ENCODE measurements around the gene KIAA1755.

Gene KIAA1755

GRCh38 chr20:38216201-38216600 is 44.3 kb downstream of the KIAA1755 start:
- Histone ChIP-seq H3K36me3 (no peaks in the 10 kb centered on the region), H3K4me3 (ENCODE audit: low read depth in 1 of 2, low read length in 1 of 2) (no peak overlapping the region), H3K27ac (no peak overlapping the region), H3K4me1 (ENCODE audit: control insufficient read depth in 1 of 2, insufficient read depth in 1 of 2, low read depth in 1 of 2, low read length in 1 of 2) (peaks cover 9 to 10% of the 10 kb centered on the region in 2 experiments), H3K9me3 (no peaks in the 10 kb centered on the region), H3K27me3 (peaks cover 5% of the 10 kb centered on the region)
- TF ChIP-seq, protein P1, sequence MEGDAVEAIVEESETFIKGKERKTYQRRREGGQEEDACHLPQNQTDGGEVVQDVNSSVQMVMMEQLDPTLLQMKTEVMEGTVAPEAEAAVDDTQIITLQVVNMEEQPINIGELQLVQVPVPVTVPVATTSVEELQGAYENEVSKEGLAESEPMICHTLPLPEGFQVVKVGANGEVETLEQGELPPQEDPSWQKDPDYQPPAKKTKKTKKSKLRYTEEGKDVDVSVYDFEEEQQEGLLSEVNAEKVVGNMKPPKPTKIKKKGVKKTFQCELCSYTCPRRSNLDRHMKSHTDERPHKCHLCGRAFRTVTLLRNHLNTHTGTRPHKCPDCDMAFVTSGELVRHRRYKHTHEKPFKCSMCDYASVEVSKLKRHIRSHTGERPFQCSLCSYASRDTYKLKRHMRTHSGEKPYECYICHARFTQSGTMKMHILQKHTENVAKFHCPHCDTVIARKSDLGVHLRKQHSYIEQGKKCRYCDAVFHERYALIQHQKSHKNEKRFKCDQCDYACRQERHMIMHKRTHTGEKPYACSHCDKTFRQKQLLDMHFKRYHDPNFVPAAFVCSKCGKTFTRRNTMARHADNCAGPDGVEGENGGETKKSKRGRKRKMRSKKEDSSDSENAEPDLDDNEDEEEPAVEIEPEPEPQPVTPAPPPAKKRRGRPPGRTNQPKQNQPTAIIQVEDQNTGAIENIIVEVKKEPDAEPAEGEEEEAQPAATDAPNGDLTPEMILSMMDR (IDR thresholded peaks at IDR 0.05), result no peak

DNA sequence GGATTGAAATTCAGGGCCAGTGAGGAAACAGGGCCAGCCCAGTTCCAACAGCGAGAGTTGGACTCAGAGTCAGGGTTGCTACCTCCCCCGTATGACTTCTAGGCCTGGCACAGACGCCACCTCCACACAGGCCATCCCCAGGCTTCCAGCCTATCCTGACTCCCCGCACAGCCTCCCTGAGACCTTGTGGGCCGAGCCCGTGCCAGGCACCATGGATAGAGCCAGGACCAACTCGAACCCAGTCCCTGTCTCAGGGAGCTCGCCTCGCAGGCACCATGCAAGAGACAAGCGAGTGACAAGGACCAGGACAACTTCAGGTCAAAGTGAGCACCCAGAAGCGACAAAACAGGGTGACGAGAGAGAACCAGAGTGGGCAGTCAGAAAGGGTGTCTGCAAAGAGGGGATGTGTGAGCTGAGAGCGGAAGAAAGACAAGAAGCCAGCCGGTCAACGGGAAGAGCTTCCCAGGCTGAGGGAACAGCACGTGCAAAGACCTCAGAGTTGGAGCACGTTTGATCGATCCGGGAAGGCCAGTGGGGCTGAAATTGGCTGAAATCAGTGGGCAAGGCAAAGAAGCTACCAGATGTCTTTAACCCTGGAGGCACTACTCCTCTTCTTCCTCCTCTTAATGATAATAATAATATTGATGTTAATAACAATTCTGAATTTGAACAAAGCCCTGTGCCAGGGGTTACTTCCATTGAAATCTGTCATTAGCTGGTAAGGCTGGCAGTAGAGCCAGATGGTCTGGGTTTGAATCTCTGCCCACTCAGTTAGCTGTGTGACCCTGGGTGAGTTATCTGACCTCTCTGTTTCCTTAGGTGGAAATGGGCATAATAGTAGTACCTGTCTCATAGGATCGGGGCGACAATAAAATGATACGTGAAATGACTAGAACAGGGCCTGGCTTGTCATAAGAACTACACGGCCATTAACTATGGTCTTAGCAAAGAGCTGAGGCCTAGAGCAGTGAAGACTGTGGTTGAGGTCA is 45.0 kb downstream of the KIAA1755 start:
- Histone ChIP-seq H3K27ac (no peak overlapping the region), H3K27me3 (peaks cover 5% of the 10 kb centered on the region), H3K36me3 (no peaks in the 10 kb centered on the region), H3K9me3 (no peaks in the 10 kb centered on the region), H3K4me1 (ENCODE audit: control insufficient read depth in 1 of 2, insufficient read depth in 1 of 2, low read depth in 1 of 2, low read length in 1 of 2) (peaks cover 12% of the 10 kb centered on the region in 2 experiments), H3K4me3 (ENCODE audit: low read depth in 1 of 2, low read length in 1 of 2) (no peak overlapping the region)
- TF ChIP-seq, protein P1 (IDR thresholded peaks at IDR 0.05), result no peak

DNA sequence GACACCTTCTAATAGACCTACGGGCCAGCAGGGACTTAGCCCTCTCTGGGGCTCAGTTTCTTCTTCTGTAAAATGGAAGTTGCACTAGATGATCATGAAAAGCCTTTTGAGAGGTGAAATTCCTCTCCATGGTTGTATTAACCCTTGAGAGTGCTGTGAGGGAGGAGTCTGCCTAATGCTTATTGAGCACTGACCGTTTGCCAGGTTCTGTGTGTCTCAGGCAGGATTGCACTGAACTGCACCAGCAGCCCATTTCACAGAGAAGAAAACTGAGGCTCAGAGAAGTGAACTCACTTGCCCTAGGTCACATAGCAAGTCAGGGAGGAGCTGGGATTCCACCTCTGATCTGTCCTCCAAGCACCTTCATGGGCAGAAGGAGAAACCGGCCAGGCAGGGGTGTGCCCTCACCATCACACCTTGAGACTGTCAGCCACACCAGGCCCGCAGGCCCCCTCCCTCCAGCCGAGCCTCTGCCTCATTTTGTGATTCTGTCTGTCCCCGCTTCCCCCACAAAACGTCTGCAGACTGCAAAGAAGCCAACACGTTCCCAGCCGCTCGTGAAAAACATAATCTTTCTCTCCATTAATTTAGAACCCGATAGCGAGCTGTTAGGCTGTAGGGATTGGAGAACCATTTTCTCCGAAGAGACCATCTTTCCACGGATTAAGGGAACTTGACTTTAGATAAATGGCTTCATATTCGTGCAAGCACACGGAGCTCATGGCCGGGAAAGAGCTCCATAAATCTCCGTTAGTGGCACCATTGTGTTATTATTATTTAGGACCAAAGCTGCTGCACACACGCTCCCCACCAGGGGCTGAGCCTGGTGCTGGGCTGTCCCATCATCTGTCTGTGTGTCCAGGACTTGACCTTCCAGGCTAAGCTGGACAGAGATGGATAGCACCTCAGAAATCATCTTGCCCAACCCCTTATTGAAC is 46.0 kb downstream of the KIAA1755 start:
- H3K4me3 ChIP-seq (ENCODE audit: low read depth in 1 of 2, low read length in 1 of 2), result no peak overlapping the region
- H3K4me1 ChIP-seq (ENCODE audit: control insufficient read depth in 1 of 2, insufficient read depth in 1 of 2, low read depth in 1 of 2, low read length in 1 of 2), result peaks cover 13 to 14% of the 10 kb centered on the region in 2 experiments
- H3K27ac ChIP-seq, result no peak overlapping the region
- H3K9me3 ChIP-seq, result no peaks in the 10 kb centered on the region
- no peaks in the 10 kb centered on the region for H3K36me3 ChIP-seq
- TF ChIP-seq, protein P1 (IDR thresholded peaks at IDR 0.05), result no peak
- peaks cover 5% of the 10 kb centered on the region for H3K27me3 ChIP-seq

GRCh38 chr20:38213607-38213940 is 47.0 kb downstream of the KIAA1755 start:
- no peaks in the 10 kb centered on the region for H3K36me3 ChIP-seq
- TF ChIP-seq, protein P1 (IDR thresholded peaks at IDR 0.05), result no peak
- no peak overlapping the region for H3K27ac ChIP-seq
- no peak overlapping the region for H3K4me3 ChIP-seq (ENCODE audit: low read depth in 1 of 2, low read length in 1 of 2)
- no peaks in the 10 kb centered on the region for H3K9me3 ChIP-seq
- H3K4me1 ChIP-seq (ENCODE audit: control insufficient read depth in 1 of 2, insufficient read depth in 1 of 2, low read depth in 1 of 2, low read length in 1 of 2), result peaks cover 13 to 14% of the 10 kb centered on the region in 2 experiments
- H3K27me3 ChIP-seq, result peaks cover 5% of the 10 kb centered on the region

DNA sequence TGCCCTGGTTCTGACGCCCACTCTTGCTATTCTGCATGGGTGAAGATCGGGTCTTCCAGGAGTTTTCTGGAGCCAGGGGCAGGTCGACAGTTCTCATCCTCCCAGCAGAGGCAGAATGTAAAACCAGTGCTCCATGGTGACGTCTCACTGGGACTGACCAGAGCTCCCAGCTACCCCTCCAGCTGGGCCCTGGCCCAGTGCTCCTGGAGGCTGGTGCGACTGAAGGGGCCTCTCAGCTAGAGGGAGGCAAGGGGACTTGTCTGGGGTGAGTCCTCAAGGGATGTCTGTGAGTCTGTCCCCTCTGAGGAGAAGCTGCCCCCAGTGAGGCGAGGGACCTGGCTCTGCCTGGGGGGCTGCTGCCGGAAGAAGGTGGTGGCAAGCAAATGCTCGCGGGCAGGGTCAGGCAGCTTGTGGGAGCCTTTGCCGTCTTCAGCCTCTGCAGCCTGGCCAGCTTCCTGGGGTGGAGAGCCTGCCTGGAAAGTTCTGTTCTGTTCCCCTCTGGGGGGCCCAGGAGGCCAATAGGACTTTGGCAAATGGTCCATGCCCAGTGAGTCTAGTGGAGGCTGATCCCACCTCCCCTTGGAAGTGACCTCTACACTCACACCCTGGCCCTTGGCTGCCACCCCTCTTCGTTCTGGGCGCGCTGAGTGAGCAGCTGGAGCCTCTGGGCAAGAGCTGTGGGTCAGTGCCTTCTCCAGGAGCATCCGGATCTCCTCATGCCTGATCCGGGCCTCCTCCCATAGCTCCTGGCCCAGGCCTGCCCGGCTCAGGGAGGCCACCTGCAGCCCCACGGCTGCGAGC is 47.5 kb downstream of the KIAA1755 start:
- TF ChIP-seq, protein P1 (IDR thresholded peaks at IDR 0.05), result no peak
- Histone ChIP-seq H3K36me3 (no peaks in the 10 kb centered on the region), H3K4me3 (ENCODE audit: low read depth in 1 of 2, low read length in 1 of 2) (no peak overlapping the region), H3K27ac (no peak overlapping the region), H3K9me3 (no peaks in the 10 kb centered on the region), H3K4me1 (ENCODE audit: control insufficient read depth in 1 of 2, insufficient read depth in 1 of 2, low read depth in 1 of 2, low read length in 1 of 2) (peaks cover 13 to 14% of the 10 kb centered on the region in 2 experiments), H3K27me3 (peaks cover 5% of the 10 kb centered on the region)
